HCT116 (cell line): ENCODE results near the gene SLC15A2. TPM values are rescaled to one million over a fixed set of nuclear protein-coding genes. Genes with fewer than 3 reads are reported as not detected.

Experiments
- ATAC-seq: fragments of 200-7000 bp; cut with Tn5 transposase; 2 replicates; pipeline ENCODE4 v1.9.1; 2020; ENCODE audit warnings: mild to moderate bottlenecking, moderate library complexity
- Bru-seq: library from RNA; stranded (reverse); fragments of 400-500 nt; gene quantifications from one replicate; lab custom pipeline; 2021; lab: Mats Ljungman, UMichigan
- BruChase-seq, 2 experiments: library from RNA; stranded (reverse); fragments of 400-500 nt; gene quantifications; one replicate each; lab custom pipeline; 2021; lab: Mats Ljungman, UMichigan
- BruUV-seq: library from RNA; stranded (reverse); fragments of 400-500 nt; replicated peaks from 2 replicates; lab custom pipeline; 2021; lab: Mats Ljungman, UMichigan
- CTCF ChIA-PET: fragments of 300-600 bp; sonication (Branson Sonifier 250); formaldehyde crosslinking; loops from one replicate; lab custom pipeline; 2021; ENCODE audit warnings: antibody characterized with exemption; lab: Charles Lee
- POLR2A ChIA-PET: fragments of 300-600, 350-600 bp; sonication (Branson Sonifier 250); formaldehyde crosslinking; loops from one replicate; lab custom pipeline; 2021; ENCODE audit warnings: antibody characterized with exemption; lab: Charles Lee
- RAD21 ChIA-PET, 2 experiments: fragments of 300-600 bp; sonication (Branson Sonifier 250); formaldehyde crosslinking; loops; one replicate each; lab custom pipeline; 2023; ENCODE audit warnings: low total read pairs in 2 of 2; ENCODE audit not compliant: uncharacterized antibody in 2 of 2, unreplicated experiment in 2 of 2, low non-redundant PET in 1 of 2; lab: Charles Lee
- DNase-seq: peaks from one replicate; pipeline ENCODE4 v3.0.0-alpha.2; 2010; ENCODE audit warnings: low read depth, low spot score
- H2AFZ ChIP-seq: fragments of 200-600 bp; shearing (Covaris generic), sonication (generic); 2 replicates; pipeline ENCODE4 v1.6.1; 2017; ENCODE audit warnings: low read depth, mixed run types, mixed read lengths, antibody characterized with exemption, low read length; ENCODE audit not compliant: poor library complexity, severe bottlenecking
- H3K27ac ChIP-seq: 2 replicates; pipeline ENCODE4 v1.5.1; 2012; ENCODE audit warnings: low read depth, low read length
- H3K27me3 ChIP-seq: fragments of 200-600 bp; sonication (generic); 2 replicates; pipeline ENCODE4 v1.6.1; 2016; ENCODE audit warnings: mixed run types, low read length, mixed read lengths; ENCODE audit not compliant: insufficient read depth
- H3K36me3 ChIP-seq, 2 experiments: fragments of 200-500 bp in 1 of 2; fragments of 200-600 bp in 1 of 2; sonication (Bioruptor generic) in 1 of 2; sonication (generic) in 1 of 2; 2 replicates each; pipeline versions ENCODE4 v1.5.1 to v1.6.1; 2014 to 2016; ENCODE audit warnings: low read length in 2 of 2, inconsistent platforms in 1 of 2, mixed read lengths in 1 of 2, mixed run types in 1 of 2; ENCODE audit not compliant: insufficient read depth in 2 of 2, control insufficient read depth in 1 of 2
- H3K4me1 ChIP-seq, 2 experiments: fragments of 200-600 bp in 1 of 2; sonication (generic) in 1 of 2; 2 replicates each; pipeline versions ENCODE4 v1.5.1 to v1.6.1; 2012 to 2017; ENCODE audit warnings: low read length in 2 of 2, inconsistent platforms in 1 of 2, mild to moderate bottlenecking in 1 of 2, mixed read lengths in 1 of 2, mixed run types in 1 of 2, moderate library complexity in 1 of 2; ENCODE audit not compliant: insufficient read depth in 2 of 2, control insufficient read depth in 1 of 2
- H3K4me2 ChIP-seq: fragments of 200-600 bp; sonication (generic); 2 replicates; pipeline ENCODE4 v1.6.1; 2017; ENCODE audit warnings: mixed run types, low read length, mixed read lengths
- H3K4me3 ChIP-seq, 2 experiments: fragments of 200-600 bp in 1 of 2; sonication (generic) in 1 of 2; replicated peaks in 1 of 2; 2 replicates each; pipeline ENCODE4 v1.5.1; 2011 to 2016; ENCODE audit warnings: low read length in 2 of 2, control low read depth in 1 of 2, low read depth in 1 of 2, mild to moderate bottlenecking in 1 of 2, mixed read lengths in 1 of 2, mixed run types in 1 of 2
- H3K79me2 ChIP-seq: fragments of 200-600 bp; sonication (generic); 2 replicates; pipeline ENCODE4 v1.6.1; 2017; ENCODE audit warnings: mild to moderate bottlenecking, mixed run types, low read length, moderate library complexity, mixed read lengths; ENCODE audit not compliant: insufficient read depth
- H3K9ac ChIP-seq: fragments of 200-600 bp; sonication (generic); 2 replicates; pipeline ENCODE4 v1.6.1; 2016; ENCODE audit warnings: low read length, mixed read lengths
- H3K9me2 ChIP-seq: fragments of 200-600 bp; sonication (generic), shearing (Covaris generic); 2 replicates; pipeline ENCODE4 v1.6.1; 2017; ENCODE audit warnings: mixed run types, mild to moderate bottlenecking, moderate library complexity; ENCODE audit not compliant: insufficient read depth
- H3K9me3 ChIP-seq, 2 experiments: fragments of 200-500 bp in 1 of 2; fragments of 200-600 bp in 1 of 2; sonication (Bioruptor generic) in 1 of 2; sonication (generic) in 1 of 2; 2 replicates each; pipeline ENCODE4 v1.6.1; 2014 to 2017; ENCODE audit warnings: low read length in 2 of 2, mixed read lengths in 2 of 2, inconsistent platforms in 1 of 2, low read depth in 1 of 2, mild to moderate bottlenecking in 1 of 2, mixed run types in 1 of 2, moderate library complexity in 1 of 2; ENCODE audit not compliant: control insufficient read depth in 1 of 2, insufficient read depth in 1 of 2
- H4K20me1 ChIP-seq: fragments of 200-600 bp; sonication (generic), shearing (Covaris generic); 2 replicates; pipeline ENCODE4 v1.6.1; 2017; ENCODE audit warnings: mixed run types, mild to moderate bottlenecking, moderate library complexity; ENCODE audit not compliant: insufficient read depth
- CBX3 ChIP-seq: IDR thresholded peaks from 2 replicates; pipeline ENCODE4 v1.6.1; 2012; ENCODE audit warnings: low read depth
- CEBPB ChIP-seq: IDR thresholded peaks from 2 replicates; pipeline ENCODE4 v1.6.1; 2012; ENCODE audit warnings: low read depth
- ELF1 ChIP-seq: IDR thresholded peaks from 2 replicates; pipeline ENCODE4 v1.6.1; 2012; ENCODE audit warnings: low read depth, borderline replicate concordance
- EZH2phosphoT487 ChIP-seq: fragments of 200-600 bp; IDR thresholded peaks from 2 replicates; pipeline ENCODE4 v1.6.1; 2018; ENCODE audit warnings: antibody characterized with exemption, borderline replicate concordance
- FOSL1 ChIP-seq: IDR thresholded peaks from 2 replicates; pipeline ENCODE4 v1.6.1; 2012; ENCODE audit warnings: low read depth
- POLR2A ChIP-seq: IDR thresholded peaks from 2 replicates; pipeline ENCODE4 v1.7.0; 2011; ENCODE audit warnings: borderline replicate concordance; ENCODE audit not compliant: insufficient read depth, insufficient read length; ENCODE audit errors: extremely low read depth
- POLR2AphosphoS5 ChIP-seq: IDR thresholded peaks from 2 replicates; pipeline ENCODE4 v1.6.1; 2011; ENCODE audit warnings: mild to moderate bottlenecking, low read depth, low read length, moderate library complexity
- RAD21 ChIP-seq: IDR thresholded peaks from 2 replicates; pipeline ENCODE4 v1.6.1; 2012; ENCODE audit warnings: low read depth, mild to moderate bottlenecking
- REST ChIP-seq: IDR thresholded peaks from 2 replicates; pipeline ENCODE4 v1.6.1; 2012; ENCODE audit warnings: low read depth
- SIN3A ChIP-seq: IDR thresholded peaks from 2 replicates; pipeline ENCODE4 v1.6.1; 2012; ENCODE audit warnings: low read depth
- SP1 ChIP-seq: IDR thresholded peaks from 2 replicates; pipeline ENCODE4 v1.6.1; 2012; ENCODE audit warnings: low read depth
- SRF ChIP-seq: IDR thresholded peaks from 2 replicates; pipeline ENCODE4 v1.6.1; 2012; ENCODE audit warnings: low read depth
- ZNF274 ChIP-seq: fragments of 200-500 bp; sonication (Bioruptor generic); IDR thresholded peaks from 2 replicates; pipeline ENCODE4 v1.6.1; 2014; ENCODE audit warnings: mild to moderate bottlenecking, low read depth, low read length, inconsistent platforms
- intact Hi-C: fragments of 100-400 bp; cut with micrococcal nuclease; formaldehyde crosslinking; loops from 2 replicates; pipeline ENCODE4 v1.10.0; 2022
- long read RNA-seq: library from polyadenylated mRNA; unstranded; transcript quantifications from one replicate; pipeline ENCODE4 v2.0.0, GENCODE V29; 2021; ENCODE audit not compliant: unreplicated experiment
- polyA plus RNA-seq: library from polyadenylated mRNA; unstranded; fragments of >200 nt; gene quantifications from 2 replicates; pipeline ENCODE4 v1.2.1, GENCODE V29; 2012; ENCODE audit warnings: missing spikeins
- total RNA-seq: library from RNA; stranded (reverse); gene quantifications from one replicate; pipeline ENCODE4 v1.2.1, GENCODE V29; 2021; ENCODE audit not compliant: unreplicated experiment
- TF ChIP-seq, protein P1 (sequence below): IDR thresholded peaks from 2 replicates; pipeline ENCODE4 v1.6.1; 2011; ENCODE audit warnings: mild to moderate bottlenecking, low read length, moderate library complexity; ENCODE audit not compliant: insufficient replicate concordance; ENCODE audit errors: extremely low read depth

SLC15A2 gene
- total RNA-seq (0.96 TPM), Bru-seq, nascent RNA (percentile 38 among the genes with signal in this experiment), BruChase-seq, experiment 1, labeled RNA remaining after a 6-hour chase (percentile 48 among the genes with signal in this experiment), BruChase-seq, experiment 2, labeled RNA remaining after a 2-hour chase (percentile 56 among the genes with signal in this experiment)
- polyA plus RNA-seq = 0.11 and 0.48 TPM in 2 replicates
- long read RNA-seq, partial matches to known transcripts = 1 of 1 reads
- long read RNA-seq, other reads (novel, unspliced or antisense) = 0 of 1 reads

DNA sequence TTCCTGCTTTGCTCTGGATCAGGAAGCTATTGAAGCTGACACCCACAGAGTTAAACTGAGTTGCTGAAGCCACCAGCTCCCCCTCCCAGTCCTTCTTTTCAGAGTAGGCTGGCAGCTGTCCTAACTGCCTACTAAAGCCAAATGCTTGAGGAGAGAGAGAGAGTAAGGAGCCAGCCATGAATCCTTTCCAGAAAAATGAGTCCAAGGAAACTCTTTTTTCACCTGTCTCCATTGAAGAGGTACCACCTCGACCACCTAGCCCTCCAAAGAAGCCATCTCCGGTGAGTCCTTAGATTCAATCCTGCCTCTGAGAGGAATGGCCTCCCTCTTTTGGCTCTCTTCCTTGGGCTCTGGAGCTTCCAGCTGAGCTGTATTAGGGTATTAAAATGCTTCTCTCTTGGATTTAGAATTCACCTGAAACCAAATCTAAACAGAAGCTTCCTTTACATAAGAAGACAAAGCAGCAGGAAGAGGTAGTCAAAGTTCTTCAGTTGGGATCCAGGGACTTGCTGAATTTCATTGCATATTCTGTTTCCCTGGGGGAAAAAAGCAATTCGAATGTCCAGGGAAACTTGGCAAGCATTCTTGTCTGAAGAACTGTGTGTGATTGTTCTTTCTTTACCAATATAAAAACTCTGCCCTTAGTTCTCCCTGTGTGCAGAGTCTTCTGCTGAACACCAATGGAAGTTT, at the start of gene SLC15A2:
Gene SLC15A2 (plus strand): TSS at position 101 of the 690 bp plus-strand sequence. CDS start 76 bp downstream, at position 177.
- no peaks in the 10 kb centered on the region for H3K9me3 ChIP-seq
- no peak for ATAC-seq
- no peaks in the 10 kb centered on the region for H3K9me2 ChIP-seq
- H3K27me3 ChIP-seq = no peaks in the 10 kb centered on the region
- CTCF ChIA-PET = no interaction called here
- no peak within 1 kb of the TSS for H3K4me2 ChIP-seq
- no peak within 1 kb of the TSS for H3K9ac ChIP-seq
- intact Hi-C loops = no loop called here
- no peak within 1 kb of the TSS for H2AFZ ChIP-seq
- no peaks in the 10 kb centered on the region for H3K79me2 ChIP-seq
- TF ChIP-seq EZH2phosphoT487 = no peak
- no peak for TF ChIP-seq SP1
- no peak for TF ChIP-seq FOSL1
- TF ChIP-seq CBX3 = no peak
- TF ChIP-seq POLR2AphosphoS5 = no peak
- no peak for TF ChIP-seq POLR2A
- no peak for TF ChIP-seq RAD21
- TF ChIP-seq ZNF274 = no peak
- no peak for TF ChIP-seq ELF1
- TF ChIP-seq, all 23 proteins: peak for 0
- DNase-seq = no peak
- BruUV-seq = no TSS peak
- Histone ChIP-seq H3K4me1 (no peaks in the 10 kb centered on the region), H3K4me3 (no peak within 1 kb of the TSS), H3K36me3 (no peaks in the 10 kb centered on the region), H4K20me1 (no peaks in the 10 kb centered on the region), H3K27ac (no peak within 1 kb of the TSS)
- POLR2A ChIA-PET = no interaction called here
- RAD21 ChIA-PET = no interaction called here

DNA sequence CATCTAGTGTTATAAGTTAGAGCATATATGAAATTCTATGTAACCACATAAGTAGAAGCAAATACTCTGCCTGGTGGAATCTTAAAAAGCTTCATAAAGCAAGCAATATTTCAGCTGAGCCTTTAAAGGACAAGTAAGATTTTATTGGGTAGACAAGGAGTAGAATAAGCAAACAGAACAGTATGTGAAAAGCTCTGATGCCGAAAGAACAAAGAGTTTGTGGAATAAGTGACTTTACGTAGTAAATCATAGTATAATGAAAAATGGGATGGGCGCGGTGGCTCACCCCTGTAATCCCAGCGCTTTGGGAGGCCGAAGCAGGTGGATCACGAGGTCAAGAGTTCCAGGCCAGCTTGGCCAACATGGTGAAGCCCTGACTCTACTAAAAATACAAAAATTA, 49.3 kb upstream of the SLC15A2 start:
- DNase-seq = no peak
- Histone ChIP-seq H4K20me1 (no peaks in the 10 kb centered on the region), H3K4me3 (no peak overlapping the region), H2AFZ (no peak overlapping the region), H3K27me3 (no peaks in the 10 kb centered on the region), H3K4me1 (no peaks in the 10 kb centered on the region), H3K9ac (no peak overlapping the region), H3K27ac (no peak overlapping the region), H3K9me2 (no peaks in the 10 kb centered on the region), H3K36me3 (no peaks in the 10 kb centered on the region), H3K4me2 (no peak overlapping the region), H3K9me3 (no peaks in the 10 kb centered on the region), H3K79me2 (no peaks in the 10 kb centered on the region)
- ChIA-PET RAD21 (no interaction called here), CTCF (no interaction called here), POLR2A (no interaction called here)
- no peak for TF ChIP-seq SIN3A
- TF ChIP-seq CEBPB = no peak
- TF ChIP-seq, protein P1, sequence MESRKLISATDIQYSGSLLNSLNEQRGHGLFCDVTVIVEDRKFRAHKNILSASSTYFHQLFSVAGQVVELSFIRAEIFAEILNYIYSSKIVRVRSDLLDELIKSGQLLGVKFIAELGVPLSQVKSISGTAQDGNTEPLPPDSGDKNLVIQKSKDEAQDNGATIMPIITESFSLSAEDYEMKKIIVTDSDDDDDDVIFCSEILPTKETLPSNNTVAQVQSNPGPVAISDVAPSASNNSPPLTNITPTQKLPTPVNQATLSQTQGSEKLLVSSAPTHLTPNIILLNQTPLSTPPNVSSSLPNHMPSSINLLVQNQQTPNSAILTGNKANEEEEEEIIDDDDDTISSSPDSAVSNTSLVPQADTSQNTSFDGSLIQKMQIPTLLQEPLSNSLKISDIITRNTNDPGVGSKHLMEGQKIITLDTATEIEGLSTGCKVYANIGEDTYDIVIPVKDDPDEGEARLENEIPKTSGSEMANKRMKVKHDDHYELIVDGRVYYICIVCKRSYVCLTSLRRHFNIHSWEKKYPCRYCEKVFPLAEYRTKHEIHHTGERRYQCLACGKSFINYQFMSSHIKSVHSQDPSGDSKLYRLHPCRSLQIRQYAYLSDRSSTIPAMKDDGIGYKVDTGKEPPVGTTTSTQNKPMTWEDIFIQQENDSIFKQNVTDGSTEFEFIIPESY = no peak
- TF ChIP-seq REST = no peak
- TF ChIP-seq SRF = no peak
- no peak for TF ChIP-seq SP1
- TF ChIP-seq POLR2AphosphoS5 = no peak
- no peak for ATAC-seq
- BruUV-seq = no TSS peak
- intact Hi-C loops = no loop called here
